Karpas-422 (cell line): ENCODE data around the gene COX7A2L. TPM values are rescaled to one million over a fixed set of nuclear protein-coding genes. Genes with fewer than 3 reads are reported as not detected.
"Not testable (repeated sequence)": the region's sequence is repeated elsewhere in the genome, so short reads cannot be mapped to it uniquely, and the experiment has no call there.

ENCODE experiments used
- DNase-seq: peaks from one replicate; pipeline ENCODE4 v3.0.0-alpha.2; 2015
- H2AFZ ChIP-seq: fragments of 200-600 bp; sonication (generic); 2 replicates; pipeline ENCODE4 v1.6.1; 2014; ENCODE audit warnings: antibody characterized with exemption, low read length, mixed read lengths
- H3K27ac ChIP-seq: fragments of 200-600 bp; sonication (generic); 2 replicates; pipeline ENCODE4 v1.5.1; 2014; ENCODE audit warnings: mild to moderate bottlenecking, low read length, moderate library complexity
- H3K27me3 ChIP-seq: fragments of 200-600 bp; sonication (generic); 2 replicates; pipeline ENCODE4 v1.6.1; 2014; ENCODE audit warnings: low read length, mixed read lengths
- H3K36me3 ChIP-seq: fragments of 200-600 bp; sonication (generic); 2 replicates; pipeline ENCODE4 v1.6.1; 2014; ENCODE audit warnings: low read length, mixed read lengths; ENCODE audit not compliant: insufficient read depth
- H3K4me1 ChIP-seq: fragments of 200-600 bp; sonication (generic); 2 replicates; pipeline ENCODE4 v1.6.1; 2014; ENCODE audit warnings: mild to moderate bottlenecking, low read length, mixed read lengths
- H3K4me2 ChIP-seq: fragments of 200-600 bp; sonication (generic); 2 replicates; pipeline ENCODE4 v1.6.1; 2014; ENCODE audit warnings: low read length, low read depth, mild to moderate bottlenecking; ENCODE audit not compliant: poor library complexity, severe bottlenecking
- H3K4me3 ChIP-seq: fragments of 200-600 bp; sonication (generic); 2 replicates; pipeline ENCODE4 v1.5.1; 2014; ENCODE audit warnings: mild to moderate bottlenecking, antibody characterized with exemption, low read length, mixed read lengths
- H3K79me2 ChIP-seq: fragments of 200-600 bp; sonication (generic); 2 replicates; pipeline ENCODE4 v1.6.1; 2014; ENCODE audit warnings: mild to moderate bottlenecking, low read length, mixed read lengths
- H3K9ac ChIP-seq: fragments of 200-600 bp; sonication (generic); 2 replicates; pipeline ENCODE4 v1.6.0; 2014; ENCODE audit warnings: low read length
- H3K9me2 ChIP-seq: fragments of 200-600 bp; sonication (generic), shearing (Covaris generic); replicated peaks from 2 replicates; pipeline ENCODE4 v1.6.0; 2014; ENCODE audit warnings: mild to moderate bottlenecking, low read length, moderate library complexity; ENCODE audit not compliant: insufficient read depth
- H3K9me3 ChIP-seq: fragments of 300-700, 200-600 bp; sonication (generic); 2 replicates; pipeline ENCODE4 v1.6.1; 2014; ENCODE audit warnings: low read length, mixed read lengths
- H4K20me1 ChIP-seq: fragments of 200-600 bp; sonication (generic); 2 replicates; pipeline ENCODE4 v1.6.1; 2014; ENCODE audit warnings: mild to moderate bottlenecking, antibody characterized with exemption, low read length, low read depth; ENCODE audit not compliant: insufficient read depth
- total RNA-seq: library from RNA; depleted of rRNA; stranded (reverse); fragments of >200 nt; shearing (Covaris generic); gene quantifications from 2 replicates; pipeline ENCODE4 v1.2.3, GENCODE V29; 2014; ENCODE audit warnings: low replicate concordance

Gene COX7A2L
- total RNA-seq, 1 experiment from 2014 or later: 232 TPM

GRCh38 chr2:42390401-42390969 lies 29.5 kb upstream of the COX7A2L start:
- H3K9me3 ChIP-seq: no peaks in the 10 kb centered on the region
- DNase-seq: no peak

DNA sequence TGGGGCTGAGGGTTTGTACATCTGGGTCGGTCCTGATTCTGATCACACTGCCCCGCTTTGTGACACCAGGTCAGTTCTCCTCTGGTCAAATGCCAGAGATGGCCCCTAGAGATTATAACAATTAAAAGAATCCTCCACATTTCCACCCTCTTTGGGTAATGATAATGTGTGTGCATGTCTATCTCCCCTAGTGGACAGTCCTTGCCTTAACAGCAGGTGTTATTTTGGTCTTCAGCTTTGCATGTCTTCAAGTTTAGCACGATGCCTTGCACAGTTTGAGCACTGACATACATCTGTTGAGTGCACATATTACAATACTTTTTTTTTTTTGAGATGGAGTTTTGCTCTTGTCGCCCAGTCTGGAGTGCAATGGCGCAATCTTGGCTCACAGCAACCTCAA lies 25.7 kb upstream of the COX7A2L start:
- DNase-seq: peak; percentile 87
- H3K36me3 ChIP-seq: no peaks in the 10 kb centered on the region
- no peaks in the 10 kb centered on the region for H4K20me1 ChIP-seq

More at GRCh38 chr2:42390401-42390969, 29.5 kb upstream of the COX7A2L start:
- H3K4me3 ChIP-seq: peak overlapping the region; percentile 41
- no peaks in the 10 kb centered on the region for H3K36me3 ChIP-seq
- H3K27ac ChIP-seq: no peak overlapping the region
- H3K9me2 ChIP-seq: no peaks in the 10 kb centered on the region
- H3K4me1 ChIP-seq: peaks cover 38% of the 10 kb centered on the region
- no peaks in the 10 kb centered on the region for H3K27me3 ChIP-seq
- H2AFZ ChIP-seq: peak overlapping the region; percentile 36; the same call in 1 of the 2 replicates
- H3K79me2 ChIP-seq: no peaks in the 10 kb centered on the region
- no peaks in the 10 kb centered on the region for H4K20me1 ChIP-seq
- H3K4me2 ChIP-seq: peak overlapping the region; percentile 59
- peak overlapping the region; percentile 17 for H3K9ac ChIP-seq

DNA sequence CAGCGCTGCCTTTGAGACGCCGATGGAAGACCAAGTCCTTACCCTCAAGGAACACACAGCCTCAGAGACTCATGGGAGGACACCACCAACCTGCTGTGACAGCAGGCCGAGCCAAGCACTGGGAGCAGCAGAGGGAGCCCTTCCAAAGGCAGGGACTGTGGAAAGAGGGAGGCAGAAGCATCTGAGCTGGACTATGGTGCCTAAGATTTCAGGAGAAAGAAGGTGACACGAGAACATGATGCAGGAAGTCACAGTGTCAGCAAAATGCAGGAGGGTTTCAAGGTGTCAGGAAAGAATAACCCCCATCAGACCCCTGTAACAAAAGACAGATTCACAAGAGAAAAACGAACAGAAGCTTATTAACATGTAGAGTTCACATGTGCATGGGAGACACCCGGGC lies 24.2 kb upstream of the COX7A2L start:
- H3K4me3 ChIP-seq: no peak overlapping the region
- H3K4me1 ChIP-seq: peaks cover 23% of the 10 kb centered on the region
- no peak for DNase-seq
- no peaks in the 10 kb centered on the region for H3K36me3 ChIP-seq
- no peak overlapping the region for H3K9ac ChIP-seq
- no peak overlapping the region for H3K4me2 ChIP-seq
- no peak overlapping the region for H2AFZ ChIP-seq
- H3K9me3 ChIP-seq: no peaks in the 10 kb centered on the region
- H3K27me3 ChIP-seq: no peaks in the 10 kb centered on the region
- no peak overlapping the region for H3K27ac ChIP-seq
- H3K79me2 ChIP-seq: no peaks in the 10 kb centered on the region
- no peaks in the 10 kb centered on the region for H4K20me1 ChIP-seq
- no peaks in the 10 kb centered on the region for H3K9me2 ChIP-seq

More for the DNA sequence above, 25.7 kb upstream of the COX7A2L start:
- Histone ChIP-seq H3K4me2 (peak overlapping the region; percentile 42), H3K27ac (no peak overlapping the region), H3K79me2 (no peaks in the 10 kb centered on the region), H3K4me1 (peaks cover 37% of the 10 kb centered on the region), H3K4me3 (no peak overlapping the region; the same call in 1 of the 2 replicates), H3K27me3 (no peaks in the 10 kb centered on the region), H3K9me3 (no peaks in the 10 kb centered on the region), H2AFZ (peak overlapping the region; percentile 50; the same call in 1 of the 2 replicates), H3K9ac (no peak overlapping the region), H3K9me2 (no peaks in the 10 kb centered on the region)

DNA sequence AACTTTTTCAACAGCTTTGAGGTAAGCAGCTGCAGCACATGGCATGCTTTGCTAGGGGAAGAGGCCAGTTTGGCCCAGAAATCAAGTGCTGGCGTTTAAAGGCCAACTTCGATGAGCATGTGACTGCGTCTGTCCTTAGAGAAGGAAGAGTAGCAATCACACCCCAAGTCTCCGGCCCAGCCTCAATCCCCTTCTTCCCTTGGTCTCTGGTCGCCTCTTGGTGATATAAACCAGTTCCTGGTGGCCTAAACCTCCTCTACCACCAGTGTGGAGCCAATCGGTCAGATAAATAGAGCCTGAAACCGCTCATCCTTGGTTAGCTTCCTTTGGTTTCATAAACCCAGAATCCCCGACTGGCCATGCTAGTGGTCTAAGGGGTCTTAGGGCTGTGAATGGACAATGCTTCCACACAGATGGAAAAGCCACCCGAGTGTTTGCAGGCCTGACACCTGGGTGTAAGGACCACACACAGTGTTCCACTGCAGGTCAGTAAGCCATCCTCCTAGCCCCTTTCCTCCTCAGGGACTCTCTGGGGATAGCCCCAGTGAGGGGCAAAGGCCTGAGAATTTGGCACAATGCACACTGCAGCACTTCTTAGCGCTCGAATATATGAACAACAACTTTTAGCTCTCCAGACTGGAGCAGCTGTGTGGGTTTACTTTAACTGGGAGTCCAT lies 23.0 kb upstream of the COX7A2L start:
- Histone ChIP-seq H2AFZ (no peak overlapping the region), H3K27ac (no peak overlapping the region), H3K79me2 (no peaks in the 10 kb centered on the region), H3K9me3 (no peaks in the 10 kb centered on the region), H4K20me1 (no peaks in the 10 kb centered on the region), H3K36me3 (no peaks in the 10 kb centered on the region), H3K4me2 (no peak overlapping the region), H3K9ac (no peak overlapping the region), H3K4me1 (peaks cover 23% of the 10 kb centered on the region), H3K27me3 (no peaks in the 10 kb centered on the region), H3K4me3 (no peak overlapping the region), H3K9me2 (no peaks in the 10 kb centered on the region)
- DNase-seq: no peak

GRCh38 chr2:42382144-42382543 lies 21.1 kb upstream of the COX7A2L start:
- Histone ChIP-seq H3K9me3 (no peaks in the 10 kb centered on the region), H3K27ac (no peak overlapping the region), H3K36me3 (no peaks in the 10 kb centered on the region), H2AFZ (no peak overlapping the region), H3K9me2 (no peaks in the 10 kb centered on the region), H3K27me3 (no peaks in the 10 kb centered on the region), H3K4me2 (no peak overlapping the region), H3K4me1 (peaks cover 18% of the 10 kb centered on the region), H3K9ac (no peak overlapping the region), H3K79me2 (no peaks in the 10 kb centered on the region), H3K4me3 (no peak overlapping the region), H4K20me1 (no peaks in the 10 kb centered on the region)
- no peak for DNase-seq

GRCh38 chr2:42380026-42380425 lies 19.0 kb upstream of the COX7A2L start:
- not testable (repeated sequence) for H3K36me3 ChIP-seq, H3K9me2 ChIP-seq, H2AFZ ChIP-seq, H3K79me2 ChIP-seq, H3K4me3 ChIP-seq, H3K9ac ChIP-seq, H3K9me3 ChIP-seq, H3K27me3 ChIP-seq, DNase-seq, H3K27ac ChIP-seq, H3K4me1 ChIP-seq, H3K4me2 ChIP-seq, H4K20me1 ChIP-seq

DNA sequence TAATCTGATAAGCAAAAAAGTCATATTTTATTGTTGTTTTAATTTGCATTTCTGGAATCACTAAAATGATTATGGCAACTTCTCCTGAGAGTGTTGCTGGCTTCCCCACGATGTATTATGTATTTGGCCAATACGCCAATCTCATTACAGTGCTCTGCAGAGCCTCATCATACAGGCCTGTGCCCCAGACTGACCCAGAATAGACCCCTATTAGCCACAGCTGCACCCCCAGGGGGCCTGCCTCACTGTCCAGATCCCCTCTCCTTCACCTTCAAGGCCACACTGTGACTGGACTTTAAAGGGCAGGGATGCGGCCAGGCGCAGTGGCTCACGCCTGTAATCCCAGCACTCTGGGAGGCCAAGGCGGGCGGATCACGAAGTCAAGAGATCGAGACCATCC lies 17.4 kb upstream of the COX7A2L start:
- H3K27ac ChIP-seq: no peak overlapping the region
- no peak for DNase-seq
- no peaks in the 10 kb centered on the region for H4K20me1 ChIP-seq
- H3K4me2 ChIP-seq: no peak overlapping the region
- no peaks in the 10 kb centered on the region for H3K9me2 ChIP-seq
- H2AFZ ChIP-seq: no peak overlapping the region
- no peak overlapping the region for H3K4me3 ChIP-seq
- H3K27me3 ChIP-seq: no peaks in the 10 kb centered on the region
- H3K36me3 ChIP-seq: no peaks in the 10 kb centered on the region
- no peaks in the 10 kb centered on the region for H3K79me2 ChIP-seq
- H3K9ac ChIP-seq: no peak overlapping the region
- no peaks in the 10 kb centered on the region for H3K4me1 ChIP-seq
- no peaks in the 10 kb centered on the region for H3K9me3 ChIP-seq

DNA sequence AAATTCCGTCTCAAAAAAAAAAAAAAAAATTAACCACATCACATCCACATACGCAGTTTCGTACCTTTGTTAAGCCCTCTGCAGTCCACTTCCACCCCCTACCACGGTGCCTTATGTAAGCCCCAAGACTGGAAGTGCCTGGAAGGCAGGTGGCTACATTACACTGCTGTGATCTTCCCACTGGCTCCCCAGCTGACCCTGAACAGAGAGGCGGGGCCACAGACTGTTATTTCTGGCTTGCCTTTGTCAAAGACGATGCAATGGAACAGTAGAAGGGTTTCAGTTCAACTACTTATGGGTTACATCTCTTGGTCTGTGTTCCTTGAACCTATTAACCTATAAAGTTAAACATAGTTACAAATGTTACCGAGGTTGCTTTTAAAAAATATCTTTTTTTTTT lies 15.7 kb upstream of the COX7A2L start:
- no peak for DNase-seq
- Histone ChIP-seq H3K9me2 (no peaks in the 10 kb centered on the region), H3K27me3 (no peaks in the 10 kb centered on the region), H3K9me3 (no peaks in the 10 kb centered on the region), H3K4me1 (no peaks in the 10 kb centered on the region), H3K27ac (no peak overlapping the region), H3K9ac (no peak overlapping the region), H4K20me1 (no peaks in the 10 kb centered on the region), H3K4me3 (no peak overlapping the region), H3K36me3 (no peaks in the 10 kb centered on the region), H2AFZ (no peak overlapping the region), H3K4me2 (no peak overlapping the region), H3K79me2 (no peaks in the 10 kb centered on the region)
